ENCODE data around the gene SLC37A3. TPM values are rescaled to one million over a fixed set of nuclear protein-coding genes. Genes with fewer than 3 reads are reported as not detected.
"Not testable (repeated sequence)": the region's sequence is repeated elsewhere in the genome, so short reads cannot be mapped to it uniquely, and the experiment has no call there.

The SLC37A3 gene
- total RNA-seq, 2 donors from 2014 or later: 25.8 to 38.8 TPM

GRCh38 chr7:140312141-140312846 is 86.0 kb downstream of the SLC37A3 start:
- WGBS: 95% methylated on average over 2 of the region's 2 CpGs
- H3K4me3 ChIP-seq: no peak overlapping the region
- DNase-seq (ENCODE audit: low spot score): no peak
- no peaks in the 10 kb centered on the region for H3K9me3 ChIP-seq
- no peak overlapping the region for H3K27ac ChIP-seq
- no peaks in the 10 kb centered on the region for H3K36me3 ChIP-seq
- TF ChIP-seq CTCF (IDR thresholded peaks at IDR 0.05) (no peak), POLR2AphosphoS5 (IDR thresholded peaks at IDR 0.05) (no peak), POLR2A (IDR thresholded peaks at IDR 0.05) (no peak)
- H3K27me3 ChIP-seq (replicated peaks; ENCODE audit: insufficient read depth): no peaks in the 10 kb centered on the region
- intact Hi-C loops (cut with DNase I): no loop called here
- peaks cover 9% of the 10 kb centered on the region for H3K4me1 ChIP-seq (replicated peaks)

DNA sequence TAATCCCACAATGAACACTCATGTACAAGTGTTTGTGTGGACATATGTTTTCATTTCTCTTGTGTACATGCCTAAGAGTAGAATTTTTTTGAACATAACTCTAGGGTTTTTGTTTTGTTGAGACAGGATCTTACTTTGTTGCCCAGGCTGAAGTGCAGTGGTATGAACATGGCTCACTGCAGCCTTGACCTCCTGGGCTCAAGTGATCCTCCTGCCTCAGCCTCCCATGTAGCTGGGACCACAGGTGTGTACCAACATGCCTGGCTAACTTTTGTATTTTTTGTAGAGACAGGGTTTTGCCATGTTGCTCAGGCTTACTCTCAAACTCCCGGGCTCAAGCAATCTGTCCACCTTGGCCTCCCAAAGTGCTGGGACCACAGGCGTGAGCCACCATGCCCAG is 87.2 kb downstream of the SLC37A3 start:
- H3K4me1 ChIP-seq (replicated peaks); H3K27ac ChIP-seq; H3K36me3 ChIP-seq; H3K27me3 ChIP-seq (replicated peaks; ENCODE audit: insufficient read depth); H3K9me3 ChIP-seq; H3K4me3 ChIP-seq; DNase-seq (ENCODE audit: low spot score); intact Hi-C loops (cut with DNase I): not testable (repeated sequence)
- 98% methylated on average over 2 of the region's 2 CpGs for WGBS

DNA sequence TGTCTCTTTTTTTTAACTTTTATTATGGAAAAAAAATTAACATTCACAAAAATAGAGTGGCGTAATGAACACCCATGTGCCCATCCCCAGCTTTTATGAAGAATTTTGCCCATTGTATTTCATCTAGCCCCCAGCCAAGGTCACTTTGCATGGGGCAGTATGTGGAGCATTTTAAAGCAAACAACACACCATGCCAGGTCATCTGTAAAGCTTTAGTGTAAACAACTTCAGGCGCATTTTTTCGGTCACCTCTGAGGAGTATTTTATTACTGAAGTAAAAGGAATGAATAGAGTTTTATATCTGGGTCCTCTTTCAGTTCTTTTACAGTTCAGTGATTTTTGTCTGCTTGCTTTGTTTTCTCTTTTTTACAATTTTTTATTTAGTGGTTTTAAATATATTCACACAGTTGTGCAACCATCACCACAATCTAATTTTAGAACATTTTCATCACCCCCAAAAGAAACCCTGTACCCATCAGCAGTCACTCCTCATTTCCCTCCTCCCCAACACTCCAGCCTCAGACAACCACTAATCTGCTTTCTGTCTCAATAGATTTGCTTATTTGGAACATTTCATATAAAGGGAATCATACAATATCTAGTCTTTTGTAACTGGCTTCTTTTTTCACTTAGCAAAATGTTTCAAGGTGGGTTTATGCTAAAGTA is 87.9 kb downstream of the SLC37A3 start:
- no peak overlapping the region for H3K27ac ChIP-seq
- intact Hi-C loops (cut with DNase I): no loop called here
- H3K4me1 ChIP-seq (replicated peaks): peaks cover 3% of the 10 kb centered on the region
- no peaks in the 10 kb centered on the region for H3K27me3 ChIP-seq (replicated peaks; ENCODE audit: insufficient read depth)
- H3K36me3 ChIP-seq: no peaks in the 10 kb centered on the region
- TF ChIP-seq POLR2A (IDR thresholded peaks at IDR 0.05): no peak
- no peak for TF ChIP-seq CTCF (IDR thresholded peaks at IDR 0.05)
- TF ChIP-seq POLR2AphosphoS5 (IDR thresholded peaks at IDR 0.05): no peak
- no peak for DNase-seq (ENCODE audit: low spot score)
- WGBS: 45% methylated on average over 3 of the region's 3 CpGs
- H3K4me3 ChIP-seq: no peak overlapping the region
- H3K9me3 ChIP-seq: no peaks in the 10 kb centered on the region

GRCh38 chr7:140308060-140308459 is 90.3 kb downstream of the SLC37A3 start:
- no peak for DNase-seq (ENCODE audit: low spot score)
- Histone ChIP-seq H3K9me3 (no peaks in the 10 kb centered on the region), H3K4me1 (replicated peaks) (no peaks in the 10 kb centered on the region), H3K36me3 (no peaks in the 10 kb centered on the region), H3K4me3 (no peak overlapping the region), H3K27ac (no peak overlapping the region), H3K27me3 (replicated peaks; ENCODE audit: insufficient read depth) (no peaks in the 10 kb centered on the region)
- 89% methylated on average over 3 of the region's 3 CpGs for WGBS
- intact Hi-C loops (cut with DNase I): no loop called here
- TF ChIP-seq POLR2AphosphoS5 (IDR thresholded peaks at IDR 0.05) (no peak), POLR2A (IDR thresholded peaks at IDR 0.05) (no peak), CTCF (IDR thresholded peaks at IDR 0.05) (no peak)

GRCh38 chr7:140304191-140304799 is 94.0 kb downstream of the SLC37A3 start:
- 92% methylated on average over 3 of the region's 3 CpGs for WGBS
- Histone ChIP-seq H3K4me3 (no peak overlapping the region), H3K36me3 (no peaks in the 10 kb centered on the region), H3K27me3 (replicated peaks; ENCODE audit: insufficient read depth) (no peaks in the 10 kb centered on the region), H3K27ac (no peak overlapping the region), H3K4me1 (replicated peaks) (no peaks in the 10 kb centered on the region), H3K9me3 (no peaks in the 10 kb centered on the region)
- TF ChIP-seq CTCF (IDR thresholded peaks at IDR 0.05) (no peak), POLR2A (IDR thresholded peaks at IDR 0.05) (no peak), POLR2AphosphoS5 (IDR thresholded peaks at IDR 0.05) (no peak)
- intact Hi-C loops (cut with DNase I): no loop called here
- no peak for DNase-seq (ENCODE audit: low spot score)
